Thymus (tissue), 11 donors: ENCODE data around the gene BMPER. TPM values are rescaled to one million over a fixed set of nuclear protein-coding genes. Genes with fewer than 3 reads are reported as not detected.

Experiments
- DNase-seq, 9 donors: peaks; one replicate each; pipeline ENCODE4 v3.0.0-alpha.2; 2013; ENCODE audit warnings: low spot score in 9 of 9, low read depth in 6 of 9, missing footprints in 1 of 9
- H3K27ac ChIP-seq, 2 donors: one replicate each; pipeline ENCODE4 v1.5.1; 2013; ENCODE audit warnings: control low read depth in 1 of 2, low read depth in 1 of 2, low read length in 1 of 2, mild to moderate bottlenecking in 1 of 2, moderate library complexity in 1 of 2
- H3K27me3 ChIP-seq, 2 donors: one replicate each; pipeline ENCODE4 v1.5.1; 2013; ENCODE audit warnings: low read length in 1 of 2; ENCODE audit not compliant: control insufficient read depth in 2 of 2, insufficient read depth in 1 of 2
- H3K36me3 ChIP-seq, 2 donors: one replicate each; pipeline ENCODE4 v1.5.1; 2013; ENCODE audit warnings: low read length in 1 of 2, mild to moderate bottlenecking in 1 of 2, moderate library complexity in 1 of 2; ENCODE audit not compliant: control insufficient read depth in 2 of 2, insufficient read depth in 2 of 2
- H3K4me1 ChIP-seq, 2 donors: one replicate each; pipeline ENCODE4 v1.5.1; 2013; ENCODE audit warnings: low read length in 2 of 2; ENCODE audit not compliant: control insufficient read depth in 2 of 2, insufficient read depth in 2 of 2
- H3K4me3 ChIP-seq, 2 donors: one replicate each; pipeline ENCODE4 v1.5.1; 2013; ENCODE audit warnings: low read length in 2 of 2, control low read depth in 1 of 2, mild to moderate bottlenecking in 1 of 2
- H3K9me3 ChIP-seq, 2 donors: one replicate each; pipeline ENCODE4 v1.5.1; 2013; ENCODE audit warnings: low read length in 1 of 2, mild to moderate bottlenecking in 1 of 2; ENCODE audit not compliant: control insufficient read depth in 2 of 2, insufficient read depth in 1 of 2
- WGBS: extraction: QIAGEN DNeasy Blood & Tissue Kit; methylation state at CpG from one replicate; pipeline ENCODE4 v1.1.7; 2013; 5-methylcytosine and 5-hydroxymethylcytosine counted together
- polyA plus RNA-seq: library from polyadenylated mRNA; stranded (reverse); fragments of 200-250 nt; gene quantifications from one replicate; pipeline ENCODE4 v1.2.3, GENCODE V29; 2013
- total RNA-seq: library from RNA; stranded (reverse); fragments of 120-200 nt; gene quantifications from one replicate; pipeline ENCODE4 v1.2.4, GENCODE V29; 2013
- donor health status: healthy.

BMPER gene
- total and polyA plus RNA-seq, 2 donors, result 1.0 to 4.5 TPM

DNA sequence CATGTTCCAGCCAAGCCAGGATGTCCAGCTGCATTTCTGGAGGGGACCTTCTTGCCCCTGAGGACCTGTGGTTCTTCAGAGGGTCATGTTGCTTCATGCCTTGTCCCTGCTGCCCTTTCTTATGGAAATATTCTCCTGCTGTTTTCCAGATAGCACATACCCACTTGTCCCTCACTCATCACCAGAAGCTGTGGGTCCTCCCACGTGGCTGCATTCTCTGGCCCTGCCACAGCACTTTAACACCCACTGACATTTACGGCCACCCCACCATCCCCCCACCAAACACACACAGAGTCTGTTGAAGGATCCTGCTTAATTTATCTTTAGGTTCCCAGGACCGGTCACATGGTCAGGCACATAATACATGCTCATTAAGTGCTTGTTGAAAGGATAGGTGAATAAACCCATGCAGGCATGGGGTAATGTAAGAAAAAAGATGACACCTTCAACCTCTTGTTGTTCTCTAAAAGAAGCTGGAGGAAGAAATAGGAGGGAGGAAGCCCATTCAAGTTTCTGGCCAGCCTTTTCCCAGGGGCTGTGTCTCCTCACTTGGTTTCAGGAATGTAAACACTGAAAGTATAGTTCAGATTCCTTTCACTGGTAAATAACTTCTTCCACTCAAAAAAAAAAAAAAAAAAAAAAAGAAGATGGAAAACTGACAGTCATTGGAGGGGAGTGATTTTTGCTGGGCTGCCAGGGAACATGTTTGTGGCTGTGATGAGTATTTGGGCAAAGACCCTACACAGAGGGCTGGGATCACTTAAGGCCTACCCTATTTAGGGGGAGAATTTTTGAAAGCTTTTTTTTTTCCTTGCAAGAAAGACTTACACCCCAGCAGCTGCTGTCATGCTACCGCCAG, 19.8 kb upstream of the BMPER start:
- Histone ChIP-seq H3K4me3 (no peak overlapping the region), H3K4me1 (no peaks in the 10 kb centered on the region), H3K9me3 (peaks cover 0 to 1% of the 10 kb centered on the region in 2 donors), H3K27ac (no peak overlapping the region), H3K36me3 (no peaks in the 10 kb centered on the region), H3K27me3 (no peaks in the 10 kb centered on the region)
- WGBS, result 92% methylated on average over 4 of the region's 4 CpGs
- no peak for DNase-seq

DNA sequence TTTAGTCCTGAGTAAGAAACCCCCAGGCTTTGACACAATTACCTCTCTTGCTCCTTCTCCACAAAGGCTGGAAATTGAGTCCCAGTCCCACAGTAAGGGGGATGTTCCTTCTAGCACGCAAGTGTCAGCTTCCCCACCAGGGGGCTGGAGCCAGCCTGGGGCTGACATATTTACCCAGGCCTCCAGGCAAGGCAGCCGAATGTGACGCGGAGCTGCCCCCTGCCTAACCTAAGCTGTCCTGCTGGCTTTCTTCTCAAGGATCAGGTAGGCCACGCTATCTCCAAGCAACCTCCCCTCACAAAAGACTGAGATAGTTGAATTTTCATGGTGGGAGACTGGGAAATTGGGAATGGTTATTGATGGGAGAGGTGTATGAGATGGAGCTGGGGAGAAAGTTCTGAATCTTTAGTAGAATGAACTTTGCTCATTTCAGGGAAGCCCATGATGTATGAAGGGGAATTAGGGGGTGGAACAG, 19.2 kb upstream of the BMPER start:
- H3K4me3 ChIP-seq, result no peak overlapping the region
- H3K9me3 ChIP-seq, result peaks cover 0 to 1% of the 10 kb centered on the region in 2 donors
- H3K27me3 ChIP-seq, result no peaks in the 10 kb centered on the region
- DNase-seq, result no peak
- no peaks in the 10 kb centered on the region for H3K36me3 ChIP-seq
- WGBS, result 92% methylated on average over 5 of the region's 5 CpGs
- no peak overlapping the region for H3K27ac ChIP-seq
- no peaks in the 10 kb centered on the region for H3K4me1 ChIP-seq

DNA sequence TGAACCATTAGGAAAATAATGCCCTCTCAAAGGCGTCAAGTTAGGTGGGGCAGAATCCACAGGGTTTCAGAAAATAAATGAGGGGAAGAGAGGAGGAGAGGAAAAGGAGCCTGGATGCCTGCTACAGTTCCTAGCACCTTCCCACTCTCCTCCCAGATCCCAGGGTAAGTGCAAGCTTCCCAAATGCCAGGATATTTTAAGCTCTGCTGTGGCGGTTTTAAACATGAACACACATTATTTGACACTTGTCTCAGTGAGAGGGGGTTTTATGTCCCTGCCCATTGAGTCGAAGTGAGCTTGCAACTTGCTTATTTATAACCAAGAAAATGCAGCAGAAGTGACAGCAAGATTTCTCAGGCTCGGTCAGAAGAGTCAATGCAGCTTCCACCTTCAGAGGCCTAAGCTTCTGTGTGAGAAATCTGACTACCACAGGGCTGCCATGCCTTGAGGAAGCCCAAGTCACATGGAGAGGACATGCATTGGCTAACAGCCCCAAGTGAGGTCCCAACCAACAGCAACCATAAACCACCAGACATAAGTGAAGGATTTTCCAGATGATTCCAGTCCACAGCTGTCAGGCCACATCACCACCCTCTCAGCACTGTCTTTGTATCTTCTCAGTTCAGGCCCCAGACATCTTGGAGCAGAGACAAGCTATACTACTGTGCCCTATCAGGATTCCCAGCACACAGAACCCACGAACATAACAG, 17.9 kb upstream of the BMPER start:
- H3K4me3 ChIP-seq, result no peak overlapping the region
- H3K27ac ChIP-seq, result no peak overlapping the region
- DNase-seq, result no peak
- no peaks in the 10 kb centered on the region for H3K36me3 ChIP-seq
- no peaks in the 10 kb centered on the region for H3K27me3 ChIP-seq
- WGBS, result 94% methylated on average over 5 of the region's 5 CpGs
- H3K9me3 ChIP-seq, result peaks cover 0 to 1% of the 10 kb centered on the region in 2 donors
- H3K4me1 ChIP-seq, result no peaks in the 10 kb centered on the region

DNA sequence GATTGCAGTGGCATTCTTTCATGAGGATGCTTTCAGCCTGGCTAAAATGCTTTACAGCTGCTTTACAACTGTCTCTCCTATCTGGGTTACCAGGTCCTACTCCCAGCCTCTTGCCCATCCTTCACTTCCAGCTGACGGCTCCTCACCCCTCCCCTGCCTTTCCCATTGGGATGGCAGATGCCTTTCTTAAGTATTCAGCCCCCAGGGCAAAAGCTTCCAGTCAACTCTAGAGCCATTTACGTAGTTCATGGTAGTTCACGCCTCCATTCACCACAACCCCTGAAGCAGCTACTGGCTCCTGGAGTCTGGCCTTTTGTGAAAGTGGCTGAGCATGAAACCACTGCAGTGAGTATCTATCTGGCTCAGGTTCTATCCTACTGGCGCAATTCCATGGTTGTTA, 17.2 kb upstream of the BMPER start:
- Histone ChIP-seq H3K4me3 (no peak overlapping the region), H3K27me3 (no peaks in the 10 kb centered on the region), H3K27ac (no peak overlapping the region), H3K4me1 (no peaks in the 10 kb centered on the region), H3K9me3 (peaks cover 0 to 1% of the 10 kb centered on the region in 2 donors), H3K36me3 (no peaks in the 10 kb centered on the region)
- WGBS, result 94% methylated on average over 4 of the region's 4 CpGs
- DNase-seq, result no peak

DNA sequence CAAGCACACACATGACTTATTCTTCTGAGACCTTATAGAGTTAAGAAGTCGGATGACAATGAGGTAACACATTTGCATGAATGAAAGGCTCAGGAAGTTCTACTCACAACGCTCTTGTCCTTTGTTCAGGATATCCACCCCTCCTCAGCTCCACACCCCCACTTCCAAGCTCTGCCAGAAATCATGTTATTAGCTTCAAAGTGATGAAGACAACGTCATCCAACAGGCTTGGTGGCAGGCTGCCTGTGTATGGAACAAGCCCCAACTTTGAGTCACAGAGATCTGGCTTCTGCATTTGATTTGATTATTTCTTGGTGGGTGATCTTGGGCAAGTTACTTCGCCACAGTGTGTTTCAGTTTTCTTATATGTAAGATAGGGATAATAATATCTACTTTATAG, 12.4 kb upstream of the BMPER start:
- H3K36me3 ChIP-seq, result no peaks in the 10 kb centered on the region
- no peaks in the 10 kb centered on the region for H3K27me3 ChIP-seq
- no peak for DNase-seq
- no peaks in the 10 kb centered on the region for H3K4me1 ChIP-seq
- WGBS, result 90% methylated on average over 4 of the region's 4 CpGs
- H3K4me3 ChIP-seq, result no peak overlapping the region
- no peak overlapping the region for H3K27ac ChIP-seq
- H3K9me3 ChIP-seq, result no peaks in the 10 kb centered on the region

DNA sequence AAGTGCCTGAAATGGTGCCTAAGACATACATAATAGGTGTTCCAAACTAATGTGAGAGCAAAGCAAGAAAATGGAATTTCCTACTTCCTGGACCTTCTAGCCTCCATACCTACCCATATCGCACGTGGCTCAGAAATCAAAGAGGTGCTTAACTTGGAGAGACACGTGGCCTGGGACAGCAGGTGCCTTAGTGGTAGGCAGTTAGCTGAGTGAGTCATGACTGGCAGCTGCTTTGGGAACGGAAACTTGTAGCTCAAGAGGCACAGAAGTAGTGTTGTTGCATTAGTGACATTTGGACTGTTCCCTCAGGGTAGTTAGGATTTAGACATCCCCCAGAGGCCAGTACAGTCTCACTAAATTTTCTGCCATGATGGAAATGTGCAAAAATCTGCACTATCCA, 12.0 kb upstream of the BMPER start:
- Histone ChIP-seq H3K4me3 (no peak overlapping the region), H3K9me3 (no peaks in the 10 kb centered on the region), H3K4me1 (no peaks in the 10 kb centered on the region), H3K27me3 (no peaks in the 10 kb centered on the region), H3K36me3 (no peaks in the 10 kb centered on the region), H3K27ac (no peak overlapping the region)
- DNase-seq, result no peak
- WGBS, result 76% methylated on average over 4 of the region's 4 CpGs

DNA sequence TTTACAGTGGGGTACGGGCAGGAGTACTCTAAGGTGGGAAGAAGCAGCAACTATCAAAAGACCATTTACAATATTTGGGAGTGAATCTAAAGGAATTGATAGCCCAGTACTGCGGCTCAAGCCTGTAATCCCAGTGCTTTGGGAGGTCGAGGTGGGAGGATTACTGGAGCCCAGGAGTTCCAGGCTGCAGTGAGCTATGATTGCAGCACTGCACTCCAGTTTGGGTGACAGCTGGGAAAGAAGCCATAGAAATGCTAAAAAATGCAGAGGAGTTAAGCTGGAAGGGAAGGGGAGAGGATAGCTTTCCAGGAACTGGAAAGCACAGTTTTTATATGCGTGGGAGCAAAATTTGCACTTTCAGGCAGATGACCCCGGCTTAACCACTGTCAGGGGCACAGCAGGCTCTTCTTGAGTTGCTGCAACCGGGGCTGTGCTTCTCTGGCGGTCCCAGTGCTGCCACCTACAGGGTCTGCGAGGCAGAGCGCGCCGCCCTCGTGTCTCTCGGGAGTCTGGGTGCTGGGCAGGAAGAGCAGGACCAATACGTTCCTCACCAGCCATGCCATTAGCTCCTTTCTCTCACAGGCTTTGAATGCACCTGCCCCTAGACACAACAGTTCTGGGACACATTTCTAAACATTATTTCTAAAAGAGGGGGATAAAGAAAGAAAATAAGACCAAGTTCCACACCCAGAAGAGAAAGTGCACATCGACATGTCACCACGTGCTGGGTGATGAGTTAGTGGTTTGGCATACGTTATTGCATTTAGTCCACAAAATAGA, 10.1 kb upstream of the BMPER start:
- H3K27me3 ChIP-seq, result no peaks in the 10 kb centered on the region
- H3K4me1 ChIP-seq, result no peaks in the 10 kb centered on the region
- no peak overlapping the region for H3K4me3 ChIP-seq
- peak in 7 of 9 donors; percentile 15 to 65 (median 41) for DNase-seq
- 24% methylated on average over 17 of the region's 17 CpGs for WGBS
- H3K27ac ChIP-seq, result no peak overlapping the region
- no peaks in the 10 kb centered on the region for H3K36me3 ChIP-seq
- H3K9me3 ChIP-seq, result no peaks in the 10 kb centered on the region

DNA sequence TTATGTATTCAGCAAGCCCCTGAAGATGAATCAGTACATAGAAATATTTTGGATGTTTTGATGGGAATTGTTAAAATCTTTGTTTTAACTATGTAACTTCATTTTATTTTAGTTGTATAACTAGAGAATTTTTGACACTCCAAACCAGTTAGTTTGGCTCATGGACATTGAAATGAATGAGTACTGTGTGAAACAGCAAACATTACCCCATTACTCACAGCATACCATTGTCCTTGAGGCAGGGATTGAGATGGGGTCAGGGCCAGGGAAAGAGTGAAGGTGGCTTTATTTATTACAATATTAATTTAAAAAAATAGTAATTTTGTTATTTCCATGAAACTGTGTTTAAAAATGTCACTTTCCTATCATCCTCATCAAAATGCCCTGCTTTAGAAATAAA, 4.8 kb upstream of the BMPER start:
- Histone ChIP-seq H3K27me3 (peaks cover 28 to 37% of the 10 kb centered on the region in 2 donors), H3K27ac (no peak overlapping the region), H3K4me3 (no peak overlapping the region), H3K4me1 (peaks cover 0 to 3% of the 10 kb centered on the region in 2 donors), H3K9me3 (no peaks in the 10 kb centered on the region), H3K36me3 (no peaks in the 10 kb centered on the region)
- DNase-seq, result no peak

DNA sequence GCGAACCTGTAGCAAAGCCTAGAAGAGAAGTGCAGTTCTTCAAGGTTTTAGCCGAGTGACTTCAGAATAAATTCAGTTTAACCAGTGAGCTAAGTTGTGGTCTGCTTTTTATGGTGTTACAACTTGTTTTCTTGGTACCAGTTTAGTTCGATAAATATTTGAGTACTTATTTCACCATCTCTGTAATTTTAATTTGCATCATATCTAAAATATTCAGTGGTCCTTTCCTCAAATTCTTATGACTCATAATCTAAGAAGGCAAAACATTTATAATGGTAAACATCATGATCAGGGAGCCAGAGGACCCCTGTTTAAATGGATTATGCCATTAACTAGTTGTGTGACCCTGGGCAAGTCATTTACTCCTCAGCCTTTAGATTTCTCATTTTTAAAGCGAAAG, 4.1 kb upstream of the BMPER start:
- DNase-seq, result no peak
- WGBS, result 95% methylated on average over 4 of the region's 4 CpGs
- peaks cover 33 to 44% of the 10 kb centered on the region in 2 donors for H3K27me3 ChIP-seq

More for the DNA sequence above, 4.1 kb upstream of the BMPER start:
- no peaks in the 10 kb centered on the region for H3K9me3 ChIP-seq
- peaks cover 0 to 3% of the 10 kb centered on the region in 2 donors for H3K4me1 ChIP-seq
- H3K4me3 ChIP-seq, result no peak overlapping the region
- H3K27ac ChIP-seq, result no peak overlapping the region
- H3K36me3 ChIP-seq, result no peaks in the 10 kb centered on the region
